Measurements from ENCODE around the gene ENOX2.

DNA sequence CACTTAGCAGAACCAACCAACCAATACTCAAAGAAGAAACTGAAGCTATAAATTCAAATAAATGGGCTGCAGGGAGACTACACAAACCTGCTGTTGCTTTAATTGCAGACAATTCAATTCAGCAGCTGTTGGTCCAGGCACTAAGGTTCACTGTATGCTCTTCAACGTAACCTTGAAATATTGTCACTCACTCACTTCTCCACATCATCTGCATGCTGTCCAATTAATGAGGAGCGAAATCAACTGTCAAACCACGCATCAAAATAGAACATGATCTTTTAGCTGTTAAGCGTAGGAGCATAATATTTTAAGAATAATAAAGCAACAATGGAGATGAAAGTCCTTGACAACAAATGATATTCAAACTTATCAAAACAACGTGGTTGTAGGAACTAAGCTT lies 17.0 kb downstream of the ENOX2 start:
- TF ChIP-seq, protein P1, sequence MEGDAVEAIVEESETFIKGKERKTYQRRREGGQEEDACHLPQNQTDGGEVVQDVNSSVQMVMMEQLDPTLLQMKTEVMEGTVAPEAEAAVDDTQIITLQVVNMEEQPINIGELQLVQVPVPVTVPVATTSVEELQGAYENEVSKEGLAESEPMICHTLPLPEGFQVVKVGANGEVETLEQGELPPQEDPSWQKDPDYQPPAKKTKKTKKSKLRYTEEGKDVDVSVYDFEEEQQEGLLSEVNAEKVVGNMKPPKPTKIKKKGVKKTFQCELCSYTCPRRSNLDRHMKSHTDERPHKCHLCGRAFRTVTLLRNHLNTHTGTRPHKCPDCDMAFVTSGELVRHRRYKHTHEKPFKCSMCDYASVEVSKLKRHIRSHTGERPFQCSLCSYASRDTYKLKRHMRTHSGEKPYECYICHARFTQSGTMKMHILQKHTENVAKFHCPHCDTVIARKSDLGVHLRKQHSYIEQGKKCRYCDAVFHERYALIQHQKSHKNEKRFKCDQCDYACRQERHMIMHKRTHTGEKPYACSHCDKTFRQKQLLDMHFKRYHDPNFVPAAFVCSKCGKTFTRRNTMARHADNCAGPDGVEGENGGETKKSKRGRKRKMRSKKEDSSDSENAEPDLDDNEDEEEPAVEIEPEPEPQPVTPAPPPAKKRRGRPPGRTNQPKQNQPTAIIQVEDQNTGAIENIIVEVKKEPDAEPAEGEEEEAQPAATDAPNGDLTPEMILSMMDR (IDR thresholded peaks at IDR 0.05; ENCODE audit: borderline replicate concordance, extremely low read depth, low read length, poor library complexity, severe bottlenecking): no peak
- no peak for TF ChIP-seq EZH2 (IDR thresholded peaks at IDR 0.05; ENCODE audit: borderline replicate concordance, low read depth, low read length, severe bottlenecking)

Data from DND-41 (cell line).